Heart left ventricle (tissue), 13 donors: ENCODE data around the gene SLC5A9.

Experiments used
- POLR2A ChIP-seq, 2 donors: fragments of 450-650 bp; IDR thresholded peaks; one replicate each; pipeline ENCODE4 v1.6.1; 2017; ENCODE audit warnings: antibody characterized with exemption in 2 of 2, mild to moderate bottlenecking in 2 of 2, moderate library complexity in 2 of 2
- TF ChIP-seq, protein P1 (sequence below), 12 donors: fragments of 200-600 bp; sonication (generic) in 4 of 12; IDR thresholded peaks; one replicate each; pipeline versions ENCODE4 v1.5.0 to v1.8.0; 2018 to 2022; ENCODE audit warnings: antibody characterized with exemption in 12 of 12, mild to moderate bottlenecking in 5 of 12
- donor health status: ischemic (EF 13 %, LVEDD 7.1; RV severe dilation, severe dysfunction).
- donor health status: DM: no; HTN: yes; CAD: no.
- donor health status: DM: no; HTN: no; CAD: no.
- donor health status: ischemic (EF 25% LVEDD 6.9; RV normal size, moderate dysfunction).
- donor health status: ischemic (EF 25% LVEDD 5.7; RV mildly dilated, moderate dysfunction).
- donor health status: ischemic (EF 35%, LVEDD 5.7; RV mildly dilated, moderate dysfunction).
- donor health status: nonischemic (EF 11% LVEDD 7.7; RV severe dilation, severe dysfunction).
- donor health status: DM: yes; HTN: yes; CAD: no.
- donor health status: PGD.
- donor health status: ischemic (EF 29% LVEDD 5.4; RV normal size, mild dysfunction).
- donor health status: nonischemic (EF 23%, LVEDD 6.1; RV moderate dilation, normal function).

DNA sequence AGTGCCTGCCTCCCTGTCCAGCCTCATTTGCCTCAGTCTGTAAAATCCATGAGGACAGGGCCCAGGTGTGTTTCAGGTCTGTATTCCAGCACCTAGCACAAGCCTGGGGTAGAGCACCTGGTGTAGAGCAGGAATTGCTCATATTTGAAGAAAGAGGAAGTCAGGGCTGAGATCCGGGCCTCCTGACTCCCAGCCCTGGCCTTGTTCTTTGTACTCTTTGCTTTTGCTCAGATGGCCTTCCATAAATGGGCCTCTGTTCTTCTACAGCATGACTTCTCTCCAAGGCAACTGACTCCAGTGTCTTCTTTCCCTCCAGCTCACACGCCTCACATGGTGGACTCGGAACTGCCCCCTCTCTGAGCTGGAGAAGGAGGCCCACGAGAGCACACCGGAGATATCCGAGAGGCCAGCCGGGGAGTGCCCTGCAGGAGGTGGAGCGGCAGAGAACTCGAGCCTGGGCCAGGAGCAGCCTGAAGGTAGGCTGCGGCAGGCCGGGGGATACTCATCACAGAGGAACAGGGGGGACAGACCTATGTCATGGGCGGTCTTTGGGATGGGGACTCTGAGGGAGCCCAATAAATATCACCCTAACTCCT, 19.7 kb downstream of the SLC5A9 start:
- TF ChIP-seq, protein P1, sequence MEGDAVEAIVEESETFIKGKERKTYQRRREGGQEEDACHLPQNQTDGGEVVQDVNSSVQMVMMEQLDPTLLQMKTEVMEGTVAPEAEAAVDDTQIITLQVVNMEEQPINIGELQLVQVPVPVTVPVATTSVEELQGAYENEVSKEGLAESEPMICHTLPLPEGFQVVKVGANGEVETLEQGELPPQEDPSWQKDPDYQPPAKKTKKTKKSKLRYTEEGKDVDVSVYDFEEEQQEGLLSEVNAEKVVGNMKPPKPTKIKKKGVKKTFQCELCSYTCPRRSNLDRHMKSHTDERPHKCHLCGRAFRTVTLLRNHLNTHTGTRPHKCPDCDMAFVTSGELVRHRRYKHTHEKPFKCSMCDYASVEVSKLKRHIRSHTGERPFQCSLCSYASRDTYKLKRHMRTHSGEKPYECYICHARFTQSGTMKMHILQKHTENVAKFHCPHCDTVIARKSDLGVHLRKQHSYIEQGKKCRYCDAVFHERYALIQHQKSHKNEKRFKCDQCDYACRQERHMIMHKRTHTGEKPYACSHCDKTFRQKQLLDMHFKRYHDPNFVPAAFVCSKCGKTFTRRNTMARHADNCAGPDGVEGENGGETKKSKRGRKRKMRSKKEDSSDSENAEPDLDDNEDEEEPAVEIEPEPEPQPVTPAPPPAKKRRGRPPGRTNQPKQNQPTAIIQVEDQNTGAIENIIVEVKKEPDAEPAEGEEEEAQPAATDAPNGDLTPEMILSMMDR (IDR thresholded peaks at IDR 0.05) = no peak
- no peak for TF ChIP-seq POLR2A (IDR thresholded peaks at IDR 0.05)
